ENCODE results near the gene SLC5A5.

- no peak for TF ChIP-seq EZH2phosphoT487 (IDR thresholded peaks at IDR 0.05; ENCODE audit: borderline replicate concordance, low read length)
- peak; percentile 95 for TF ChIP-seq CTCF (IDR thresholded peaks at IDR 0.05; ENCODE audit: low read depth, low read length, poor library complexity, severe bottlenecking)
These were observed 16.2 kb upstream of the SLC5A5 start for GRCh38 chr19:17855280-17856152.

All from DOHH2 (cell line).